Activated naive CD4-positive, alpha-beta T cell treated with anti-CD3 and anti-CD28 coated beads, Interleukin-2, amount 50 U/mL, for 16 hours (primary cell): ENCODE data around the gene AP4E1.
"Not testable (repeated sequence)": the region's sequence is repeated elsewhere in the genome, so short reads cannot be mapped to it uniquely, and the experiment has no call there.

Experiments used
- DNase-seq: peaks from one replicate; pipeline ENCODE4 v3.0.0-alpha.2; 2020

Gene AP4E1

GRCh38 chr15:50890751-50891150 lies 17.7 kb upstream of the AP4E1 start:
- DNase-seq: no peak

- no peak for DNase-seq
Measured at GRCh38 chr15:50891159-50891558, 17.3 kb upstream of the AP4E1 start.

DNA sequence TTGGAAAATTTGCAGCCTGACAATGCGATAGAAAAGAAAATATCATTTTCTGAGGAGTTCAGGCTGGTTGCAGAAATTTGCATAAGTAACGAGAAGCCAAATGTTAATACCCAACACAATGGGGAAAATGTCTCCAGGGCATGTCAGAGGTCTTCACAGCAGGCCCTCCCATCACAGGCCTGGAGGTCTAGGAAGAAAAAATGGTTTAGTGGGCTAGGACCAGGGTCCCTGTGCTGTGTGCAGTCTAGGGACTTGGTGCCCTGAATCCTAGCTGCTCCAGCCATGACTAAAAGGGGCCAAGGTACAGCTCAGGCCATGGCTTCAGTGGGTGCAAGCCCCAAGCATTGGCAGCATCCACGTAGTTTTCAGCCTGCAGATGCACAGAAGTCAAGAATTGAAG lies 14.5 kb upstream of the AP4E1 start:
- DNase-seq: no peak

DNA sequence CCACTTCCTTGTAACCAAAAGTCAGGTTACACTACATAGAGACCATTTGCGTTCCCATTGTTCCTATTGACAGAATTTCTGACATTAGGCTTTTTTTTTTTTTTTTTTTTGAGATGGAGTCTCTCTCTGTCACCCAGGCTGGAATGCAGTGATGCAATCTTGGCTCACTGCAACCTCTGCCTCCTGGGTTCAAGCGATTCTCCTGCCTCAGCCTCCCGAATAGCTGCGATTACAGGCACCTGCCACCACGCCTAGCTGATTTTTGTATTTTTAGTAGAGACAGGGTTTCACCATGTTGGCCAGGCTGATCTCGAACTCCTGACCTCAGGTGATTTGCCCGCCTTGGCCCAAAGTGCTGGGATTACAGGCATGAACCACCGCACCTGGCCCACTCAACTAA lies 7.1 kb upstream of the AP4E1 start:
- DNase-seq: not testable (repeated sequence)

- no peak for DNase-seq
Measured at GRCh38 chr15:50904211-50904610, 4.3 kb upstream of the AP4E1 start.

- DNase-seq: no peak
Measured at GRCh38 chr15:50905055-50905454, 3.4 kb upstream of the AP4E1 start.

DNA sequence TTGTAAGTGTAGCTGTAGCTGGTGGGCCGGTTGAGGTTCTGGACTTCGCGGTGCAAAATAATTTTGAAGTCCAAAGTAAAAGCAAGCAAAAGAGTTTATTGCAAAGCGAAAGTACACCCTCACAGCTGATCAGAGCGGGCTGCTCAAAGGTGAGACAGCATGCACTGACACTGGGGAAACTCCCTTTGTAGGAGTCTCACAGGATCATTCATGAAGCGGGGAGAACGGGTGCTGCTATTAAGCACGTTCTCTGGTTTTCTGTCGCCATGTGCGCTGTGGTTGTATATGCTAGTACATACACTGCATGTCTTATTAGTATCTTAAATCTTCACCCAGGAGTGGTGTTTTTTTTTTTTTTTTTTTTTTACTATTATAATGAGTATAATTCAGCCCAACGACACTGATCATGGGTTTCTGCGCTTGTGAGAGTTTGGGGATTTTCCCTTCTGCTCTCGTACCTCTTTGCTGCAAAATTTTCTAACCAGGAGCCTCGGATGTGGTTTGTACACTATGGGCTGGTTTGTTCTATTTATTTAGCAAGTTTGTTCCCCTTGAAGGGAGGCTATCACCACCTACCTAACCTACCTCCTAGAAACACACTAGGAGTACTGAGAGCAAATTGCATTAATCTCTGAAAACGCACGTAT lies 1.4 kb upstream of the AP4E1 start:
- DNase-seq: peak; percentile 74

GRCh38 chr15:50907601-50908208 lies 778 bp upstream of the AP4E1 start:
- DNase-seq: peak; percentile 47

GRCh38 chr15:50909010-50909317 lies 481 bp downstream of the AP4E1 start:
- no peak for DNase-seq

DNA sequence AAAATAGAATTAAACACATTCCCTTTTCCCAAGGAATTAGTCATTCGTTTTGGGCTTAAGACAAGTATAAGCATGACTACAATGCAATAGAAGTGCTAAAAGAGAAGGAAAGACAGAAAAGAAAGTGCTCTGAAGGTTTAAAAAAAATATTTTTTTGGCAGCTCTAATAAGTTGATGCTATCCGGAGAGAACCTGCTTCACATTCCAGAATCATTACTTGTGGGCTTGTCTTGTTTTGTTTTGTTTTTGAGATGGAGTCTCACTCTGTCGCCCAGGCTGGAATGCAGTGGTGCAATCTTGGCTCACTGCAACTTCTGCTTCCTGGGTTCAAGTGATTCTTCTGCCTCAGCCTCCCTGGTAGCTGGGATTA lies 1.9 kb downstream of the AP4E1 start:
- DNase-seq: not testable (repeated sequence)

- no peak for DNase-seq
Measured at GRCh38 chr15:50911001-50911400, 2.5 kb downstream of the AP4E1 start.

GRCh38 chr15:50911621-50912020 lies 3.1 kb downstream of the AP4E1 start:
- DNase-seq: no peak

DNA sequence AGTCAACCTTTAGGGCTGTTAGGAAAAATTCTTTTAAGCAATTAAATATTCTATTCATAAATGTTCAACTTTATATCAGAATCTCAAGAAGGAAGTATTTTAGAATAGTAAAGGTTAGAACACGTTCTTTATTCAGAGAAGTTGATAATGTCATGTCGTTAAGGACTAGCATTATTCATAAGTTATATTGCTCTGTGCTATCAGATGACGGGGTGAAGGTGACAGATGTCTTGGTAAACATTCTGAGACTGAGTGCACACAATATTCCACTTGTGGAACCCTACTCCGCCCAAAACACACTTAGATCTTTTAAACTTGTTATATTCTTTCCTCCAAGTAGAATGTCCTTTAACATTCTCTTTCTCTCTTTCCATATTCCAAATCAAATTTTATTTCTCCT lies 7.9 kb downstream of the AP4E1 start:
- DNase-seq: no peak

- DNase-seq: not testable (repeated sequence)
Measured at GRCh38 chr15:50919359-50919758, 10.9 kb downstream of the AP4E1 start.

GRCh38 chr15:50925281-50925680 lies 16.8 kb downstream of the AP4E1 start:
- no peak for DNase-seq

DNA sequence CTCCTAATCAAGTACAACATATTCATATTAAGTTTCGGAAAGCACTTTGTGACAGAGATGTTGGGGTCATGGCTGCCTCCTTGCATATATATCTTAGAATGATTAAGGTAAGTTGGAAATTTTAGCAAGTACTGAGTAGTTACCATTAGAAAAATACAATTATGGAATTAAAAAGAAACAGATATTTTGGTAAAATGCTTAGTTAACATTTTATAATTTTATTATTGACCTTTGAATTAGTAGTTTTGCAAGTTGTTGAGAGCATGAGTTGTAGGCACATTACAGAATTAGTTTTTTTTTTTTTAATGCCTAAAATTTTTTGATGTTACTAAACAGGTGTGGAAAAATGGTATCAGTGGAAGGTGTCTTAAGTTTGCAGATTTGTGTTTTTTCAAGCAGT lies 20.6 kb downstream of the AP4E1 start:
- no peak for DNase-seq

- no peak for DNase-seq
Measured at GRCh38 chr15:50930792-50931191, 22.3 kb downstream of the AP4E1 start.

DNA sequence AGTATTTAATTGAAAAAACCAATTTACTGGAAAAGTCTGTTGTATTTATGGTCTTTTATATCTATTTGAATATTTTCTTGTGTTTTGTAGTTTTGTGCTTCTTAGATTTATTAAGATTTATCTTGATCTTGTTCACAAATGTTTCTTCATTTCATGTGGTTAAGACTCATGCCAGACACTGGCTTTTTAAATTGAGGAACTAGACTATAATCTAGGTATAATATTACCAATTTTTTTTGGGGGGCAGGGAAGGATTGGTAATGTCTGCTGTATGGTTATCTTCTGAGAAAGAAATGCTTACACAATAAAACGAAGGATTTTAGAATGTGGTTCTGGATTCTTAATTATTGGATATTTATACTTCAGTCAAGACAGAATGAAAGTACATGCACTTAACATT lies 24.9 kb downstream of the AP4E1 start:
- no peak for DNase-seq

DNA sequence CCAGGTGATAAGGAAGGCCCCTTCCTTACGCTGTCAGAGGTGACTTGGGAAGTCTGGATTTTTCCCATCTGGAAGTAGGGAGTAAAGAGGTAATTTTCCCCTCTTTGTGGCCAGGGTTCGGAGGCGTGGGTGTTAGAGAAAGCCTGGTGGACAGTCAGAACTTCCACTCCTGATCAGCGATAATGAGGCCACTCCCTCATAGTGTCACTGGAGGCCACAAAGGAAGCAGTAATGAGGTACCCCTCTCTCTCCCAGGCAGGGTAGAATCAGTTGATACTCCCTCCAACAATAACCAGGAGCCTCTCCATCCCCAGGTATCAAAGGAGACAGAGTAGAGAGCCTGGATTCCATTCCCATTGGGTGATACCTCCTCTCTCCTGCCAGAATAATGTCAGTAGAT lies 30.0 kb downstream of the AP4E1 start:
- DNase-seq: no peak

- DNase-seq: no peak
Measured at GRCh38 chr15:50939911-50940310, 31.4 kb downstream of the AP4E1 start.

DNA sequence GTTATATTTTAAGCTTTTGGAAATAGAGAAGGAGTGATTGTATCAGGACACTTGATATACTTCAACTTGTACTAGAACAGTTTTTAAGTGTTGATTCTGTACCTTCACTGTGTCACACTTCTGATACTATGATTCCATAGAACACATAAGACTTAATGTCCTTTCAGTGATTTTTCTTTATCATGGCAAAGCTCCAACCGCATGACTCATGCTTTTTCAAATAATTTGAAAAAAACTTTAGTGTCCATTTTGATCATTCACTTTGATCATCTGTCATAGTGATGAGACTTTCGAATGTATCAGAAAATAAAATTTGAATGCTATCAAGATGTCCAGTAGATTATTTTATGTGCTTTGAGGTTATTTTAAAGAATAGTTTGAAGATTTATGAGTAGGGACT lies 32.0 kb downstream of the AP4E1 start:
- DNase-seq: no peak

- DNase-seq: no peak
Measured at GRCh38 chr15:50943638-50944037, 35.2 kb downstream of the AP4E1 start.

DNA sequence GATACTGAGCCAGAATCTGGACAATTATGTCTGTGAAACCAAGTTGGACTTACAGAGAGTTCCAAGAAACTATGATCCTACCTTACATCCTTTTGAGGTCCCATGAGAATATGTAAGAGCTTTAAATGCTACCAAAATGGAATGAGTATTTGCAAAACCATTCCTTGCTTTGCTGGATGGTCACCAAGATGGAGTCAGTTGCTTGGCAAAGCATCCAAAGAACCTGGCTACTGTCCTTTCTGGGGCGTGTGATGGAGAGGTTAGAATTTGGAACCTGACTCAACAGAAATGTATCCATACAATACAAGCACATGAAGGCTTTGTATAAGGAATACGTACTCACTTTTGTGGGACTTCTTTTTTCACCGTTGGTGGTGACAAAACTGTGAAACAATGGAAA lies 36.2 kb downstream of the AP4E1 start:
- no peak for DNase-seq

GRCh38 chr15:50945725-50946124 lies 37.2 kb downstream of the AP4E1 start:
- no peak for DNase-seq

- DNase-seq: not testable (repeated sequence)
Measured at GRCh38 chr15:50950745-50951144, 42.3 kb downstream of the AP4E1 start.
